Activated B cell treated with CpG ODN at 0.5 μM for 24 hours (primary cell): ENCODE measurements around the gene RPLP2. TPM values are rescaled to one million over a fixed set of nuclear protein-coding genes. Genes with fewer than 3 reads are reported as not detected.

Experiments used
- ATAC-seq: fragments of 200-7000 bp; cut with Tn5 transposase; one replicate; pipeline ENCODE4 v1.10.0; 2021; ENCODE audit warnings: low read depth, mild to moderate bottlenecking, moderate library complexity
- CTCF ChIA-PET: fragments of 350-600 bp; sonication (Branson Sonifier 250); formaldehyde crosslinking; loops from one replicate; lab custom pipeline; 2021; ENCODE audit warnings: antibody characterized with exemption; lab: Charles Lee
- POLR2A ChIA-PET: fragments of 350-600 bp; sonication (Branson Sonifier 250); formaldehyde crosslinking; loops from one replicate; lab custom pipeline; 2021; ENCODE audit warnings: antibody characterized with exemption; lab: Charles Lee
- DNase-seq: peaks from one replicate; pipeline ENCODE4 v3.0.0; 2022
- H3K27ac Mint-ChIP-seq: one replicate; pipeline ENCODE4 v1.8.0; 2020; ENCODE audit warnings: mixed read lengths
- H3K27me3 Mint-ChIP-seq: one replicate; pipeline ENCODE4 v1.8.0; 2021; ENCODE audit warnings: mixed read lengths
- H3K36me3 Mint-ChIP-seq: one replicate; pipeline ENCODE4 v1.8.0; 2021; ENCODE audit warnings: low read depth, mixed read lengths
- H3K4me1 Mint-ChIP-seq: one replicate; pipeline ENCODE4 v1.8.0; 2021; ENCODE audit warnings: mixed read lengths
- H3K4me3 Mint-ChIP-seq: one replicate; pipeline ENCODE4 v1.8.0; 2020; ENCODE audit warnings: mild to moderate bottlenecking, mixed read lengths
- H3K9me3 Mint-ChIP-seq: one replicate; pipeline ENCODE4 v1.8.0; 2020; ENCODE audit warnings: mixed read lengths
- intact Hi-C: fragments of 100-400 bp; cut with micrococcal nuclease; formaldehyde crosslinking; loops from one replicate; pipeline ENCODE4 v1.15.1; 2024
- total RNA-seq: library from RNA; stranded (reverse); gene quantifications from 2 replicates; pipeline ENCODE4 v1.2.3, GENCODE V29; 2022
- TF ChIP-seq, protein P1 (sequence below): fragments of 200-600 bp; IDR thresholded peaks from one replicate; pipeline ENCODE4 v1.8.0; 2022; ENCODE audit warnings: antibody characterized with exemption, mild to moderate bottlenecking

RPLP2 gene
- total RNA-seq, 1 donor from 2014 or later, result 4,124 TPM

DNA sequence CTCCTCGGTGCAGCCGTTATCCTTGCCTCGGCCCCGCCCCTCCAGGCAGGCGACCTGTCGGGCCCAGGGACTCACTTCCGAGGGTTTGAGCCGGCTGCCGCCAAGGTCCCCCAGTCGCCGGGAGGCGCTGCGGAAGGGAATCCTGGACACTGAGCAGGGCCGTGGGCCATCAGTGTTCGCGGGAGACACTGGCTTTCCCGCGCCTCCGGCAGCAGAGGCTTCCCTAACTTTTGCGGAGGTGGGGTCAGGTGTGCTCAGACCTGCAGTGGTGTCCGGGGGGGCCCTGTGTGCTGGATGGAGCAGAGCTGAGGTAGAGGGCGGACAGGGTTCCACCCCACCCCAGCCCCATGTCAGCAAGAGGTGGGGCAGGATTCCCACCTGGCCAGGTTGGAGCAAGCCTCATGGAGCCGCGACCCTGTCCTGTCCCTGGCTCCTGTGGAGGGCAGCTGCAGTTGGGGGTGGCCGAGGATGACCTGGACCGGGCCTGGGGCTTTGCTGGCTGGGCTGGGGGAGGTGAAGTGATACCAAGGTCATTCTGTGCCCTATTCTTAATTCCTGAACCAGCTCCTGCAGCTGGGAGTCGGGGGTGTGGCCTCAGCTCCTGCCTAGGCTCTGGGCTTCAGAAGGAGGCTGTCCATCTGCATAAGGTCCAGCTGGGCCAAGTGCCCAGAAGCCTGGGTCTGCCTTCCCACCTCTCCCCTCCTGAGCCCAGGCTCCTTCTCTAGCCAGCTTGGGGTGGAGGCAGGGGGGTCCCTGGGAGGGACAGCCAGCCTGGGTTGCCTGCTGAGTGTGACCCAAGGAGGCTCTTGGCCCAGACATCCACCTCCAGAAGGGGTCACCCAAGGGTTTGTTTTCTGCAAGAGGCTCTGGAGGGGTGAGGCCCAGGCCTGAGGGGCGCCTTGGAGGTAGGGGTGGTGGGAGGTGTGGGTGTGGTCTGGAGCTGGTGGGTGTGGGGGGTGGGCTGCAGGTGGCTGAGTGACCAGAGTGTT, 41.3 kb downstream of the RPLP2 start:
- TF ChIP-seq, protein P1, sequence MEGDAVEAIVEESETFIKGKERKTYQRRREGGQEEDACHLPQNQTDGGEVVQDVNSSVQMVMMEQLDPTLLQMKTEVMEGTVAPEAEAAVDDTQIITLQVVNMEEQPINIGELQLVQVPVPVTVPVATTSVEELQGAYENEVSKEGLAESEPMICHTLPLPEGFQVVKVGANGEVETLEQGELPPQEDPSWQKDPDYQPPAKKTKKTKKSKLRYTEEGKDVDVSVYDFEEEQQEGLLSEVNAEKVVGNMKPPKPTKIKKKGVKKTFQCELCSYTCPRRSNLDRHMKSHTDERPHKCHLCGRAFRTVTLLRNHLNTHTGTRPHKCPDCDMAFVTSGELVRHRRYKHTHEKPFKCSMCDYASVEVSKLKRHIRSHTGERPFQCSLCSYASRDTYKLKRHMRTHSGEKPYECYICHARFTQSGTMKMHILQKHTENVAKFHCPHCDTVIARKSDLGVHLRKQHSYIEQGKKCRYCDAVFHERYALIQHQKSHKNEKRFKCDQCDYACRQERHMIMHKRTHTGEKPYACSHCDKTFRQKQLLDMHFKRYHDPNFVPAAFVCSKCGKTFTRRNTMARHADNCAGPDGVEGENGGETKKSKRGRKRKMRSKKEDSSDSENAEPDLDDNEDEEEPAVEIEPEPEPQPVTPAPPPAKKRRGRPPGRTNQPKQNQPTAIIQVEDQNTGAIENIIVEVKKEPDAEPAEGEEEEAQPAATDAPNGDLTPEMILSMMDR, result no peak
- Mint-ChIP-seq H3K9me3 (no peaks in the 10 kb centered on the region), H3K27ac (no peak overlapping the region), H3K27me3 (peaks cover 4% of the 10 kb centered on the region), H3K4me3 (peak overlapping the region; percentile 44), H3K4me1 (peaks cover 7% of the 10 kb centered on the region), H3K36me3 (no peaks in the 10 kb centered on the region)
- ATAC-seq (no peak), DNase-seq (no peak)
- CTCF ChIA-PET, result no interaction called here
- POLR2A ChIA-PET, result no interaction called here
- intact Hi-C loops, result no loop called here

DNA sequence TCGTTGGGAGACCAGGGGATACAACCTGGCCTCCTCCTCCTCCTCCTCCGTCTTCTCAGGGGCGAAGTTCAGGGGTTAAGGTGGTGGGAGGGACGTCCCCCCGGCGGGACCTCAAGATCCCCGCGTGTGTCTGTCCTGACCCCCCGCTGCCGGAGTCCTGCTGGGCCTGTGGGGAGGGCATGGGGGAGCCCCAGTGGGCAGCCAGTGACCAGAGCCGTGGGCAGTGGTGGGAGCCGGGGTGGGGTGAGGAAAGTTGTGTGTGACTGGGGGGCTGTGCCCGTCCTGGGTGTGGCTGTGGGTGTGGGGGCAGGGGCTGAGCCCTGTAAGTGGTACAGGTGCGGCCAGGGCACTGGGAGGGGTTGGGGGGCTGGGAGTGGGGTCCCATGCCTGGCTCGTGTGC, 43.0 kb downstream of the RPLP2 start:
- ChIA-PET CTCF (no interaction called here), POLR2A (no interaction called here)
- DNase-seq, result no peak
- no peak for ATAC-seq
- H3K36me3 Mint-ChIP-seq, result no peaks in the 10 kb centered on the region
- no peak overlapping the region for H3K27ac Mint-ChIP-seq
- no peak overlapping the region for H3K4me3 Mint-ChIP-seq
- no peaks in the 10 kb centered on the region for H3K9me3 Mint-ChIP-seq
- H3K4me1 Mint-ChIP-seq, result peaks cover 7% of the 10 kb centered on the region
- TF ChIP-seq, protein P1, result no peak
- peaks cover 2% of the 10 kb centered on the region for H3K27me3 Mint-ChIP-seq
- intact Hi-C loops, result no loop called here

DNA sequence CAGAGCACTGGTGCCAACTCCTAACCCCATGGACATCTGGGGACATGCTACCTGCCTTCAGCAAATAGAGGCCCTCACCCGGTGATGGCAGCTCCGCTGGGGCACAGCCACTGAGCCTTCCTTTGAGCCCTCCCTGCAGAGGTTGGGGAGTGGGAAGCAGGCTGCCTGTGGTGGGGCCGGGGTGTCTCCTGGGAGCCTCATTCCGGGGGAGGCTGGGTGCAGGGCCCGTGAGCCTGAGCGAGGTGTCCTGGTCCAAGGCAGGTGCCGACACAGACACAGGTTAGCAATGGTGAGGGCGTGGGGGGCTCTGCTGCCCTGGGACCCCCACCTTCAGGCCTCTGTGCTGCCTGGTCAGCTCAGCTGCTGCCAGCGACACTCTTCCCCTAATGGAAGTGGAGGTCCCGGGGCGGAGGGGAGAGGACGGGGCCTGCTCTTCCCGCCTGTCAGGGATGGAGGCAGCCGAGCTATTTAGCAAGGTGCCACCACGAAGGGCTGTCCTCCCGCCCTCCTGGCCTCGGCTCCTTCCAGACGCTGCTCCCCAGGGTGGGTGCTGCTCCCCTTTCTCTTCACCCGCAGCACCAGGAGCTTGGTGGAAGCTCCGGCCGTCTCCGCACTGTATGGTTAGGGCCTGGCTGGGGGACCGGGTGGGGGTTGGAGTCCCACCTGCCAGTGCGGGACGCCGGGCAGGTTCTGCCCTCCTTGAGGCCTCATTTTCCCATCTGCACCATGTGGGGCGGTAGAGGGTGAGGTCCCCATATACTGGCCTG, 44.1 kb downstream of the RPLP2 start:
- POLR2A ChIA-PET, result interaction anchor here (0.6 kb wide), 1 partner anchor 65 kb away, joined by 3 read pairs; no protein-coding TSS in a partner anchor
- H3K4me1 Mint-ChIP-seq, result peaks cover 2% of the 10 kb centered on the region
- ATAC-seq (no peak), DNase-seq (no peak)
- no peaks in the 10 kb centered on the region for H3K36me3 Mint-ChIP-seq
- TF ChIP-seq, protein P1, result no peak
- no peak overlapping the region for H3K27ac Mint-ChIP-seq
- no peaks in the 10 kb centered on the region for H3K9me3 Mint-ChIP-seq
- intact Hi-C loops, result no loop called here
- CTCF ChIA-PET, result no interaction called here
- H3K4me3 Mint-ChIP-seq, result no peak overlapping the region
- no peaks in the 10 kb centered on the region for H3K27me3 Mint-ChIP-seq

DNA sequence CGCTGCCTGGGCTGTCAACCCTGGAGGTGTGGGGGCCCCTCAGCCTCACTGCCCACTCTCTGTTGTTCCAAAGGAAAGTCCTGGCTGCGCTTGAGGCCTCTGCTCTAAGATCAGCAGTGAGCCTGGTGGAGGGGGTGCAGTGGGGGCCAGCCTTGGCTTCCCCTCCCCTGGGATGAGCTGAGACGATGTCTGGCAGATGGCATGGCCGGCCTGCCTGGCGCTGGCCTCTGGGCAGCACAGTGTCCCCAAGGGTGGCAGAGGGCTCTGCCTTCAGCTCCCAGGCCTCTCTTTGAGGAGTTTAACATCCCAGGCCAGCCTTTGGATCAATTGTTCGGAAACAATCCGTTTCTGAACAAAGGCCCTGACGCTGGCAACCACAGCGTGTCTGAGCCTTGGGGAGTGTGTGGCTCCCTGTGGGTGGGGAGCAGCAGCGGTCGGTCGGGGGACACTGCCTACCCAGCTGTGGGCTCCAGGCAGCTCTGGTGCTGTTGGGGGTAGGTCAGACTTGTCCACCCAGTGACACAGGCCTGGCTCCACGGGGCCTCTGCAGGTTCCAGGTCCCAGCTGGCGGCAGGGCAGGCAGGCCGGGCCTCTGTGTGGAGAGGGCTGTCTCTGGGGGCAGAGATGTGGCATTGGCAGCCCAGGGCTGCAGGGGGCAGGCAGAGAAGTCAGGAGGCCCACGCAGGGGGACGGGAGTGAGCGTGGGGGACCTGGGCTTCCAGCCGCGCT, 45.0 kb downstream of the RPLP2 start:
- ChIA-PET CTCF (no interaction called here), POLR2A (interaction anchor here (0.6 kb wide), 1 partner anchor 64 kb away, joined by 3 read pairs; no protein-coding TSS in a partner anchor)
- Mint-ChIP-seq H3K9me3 (no peaks in the 10 kb centered on the region), H3K27ac (no peak overlapping the region), H3K27me3 (no peaks in the 10 kb centered on the region), H3K4me1 (no peaks in the 10 kb centered on the region), H3K36me3 (no peaks in the 10 kb centered on the region), H3K4me3 (no peak overlapping the region)
- ATAC-seq, result no peak
- TF ChIP-seq, protein P1, result no peak
- intact Hi-C loops, result no loop called here
- no peak for DNase-seq
